ENCODE measurements around the gene MALL. TPM values are rescaled to one million over a fixed set of nuclear protein-coding genes. Genes with fewer than 3 reads are reported as not detected.

Gene MALL
- total and polyA plus RNA-seq, 2 experiments from 2014 or later: 5.9 to 9.3 TPM

- Histone ChIP-seq H3K36me3 (ENCODE audit: insufficient read depth) (no peaks in the 10 kb centered on the region), H3F3A (replicated peaks; ENCODE audit: low read depth) (no peaks in the 10 kb centered on the region), H2AFZ (no peak overlapping the region), H3K9me2 (ENCODE audit: insufficient read depth) (no peaks in the 10 kb centered on the region), H3K79me2 (replicated peaks; ENCODE audit: insufficient read depth) (no peaks in the 10 kb centered on the region), H3K4me2 (no peak overlapping the region), H3K4me3 (no peak overlapping the region), H3K27me3 (ENCODE audit: insufficient read depth) (no peaks in the 10 kb centered on the region), H4K20me1 (replicated peaks; ENCODE audit: insufficient read depth) (no peaks in the 10 kb centered on the region), H3K4me1 (ENCODE audit: insufficient read depth) (no peaks in the 10 kb centered on the region), H3K27ac (ENCODE audit: low read depth) (no peak overlapping the region)
- no peaks in the 10 kb centered on the region for H3K27me3 Mint-ChIP-seq (ENCODE audit: insufficient read depth, low read depth, poor library complexity)
- no peak overlapping the region for H3K27ac Mint-ChIP-seq
- ATAC-seq: no peak
- H3K4me1 Mint-ChIP-seq: no peaks in the 10 kb centered on the region
- peaks cover 3% of the 10 kb centered on the region for H3K36me3 Mint-ChIP-seq (ENCODE audit: low read depth)
- TF ChIP-seq STAT1 (IDR thresholded peaks at IDR 0.05; ENCODE audit: unreplicated experiment) (no peak), JUNB (IDR thresholded peaks at IDR 0.05; ENCODE audit: unreplicated experiment) (no peak)
- no peak overlapping the region for H3K4me3 Mint-ChIP-seq
- DNase-seq (ENCODE audit: low spot score): no peak
- peaks cover 10% of the 10 kb centered on the region for H3K9me3 Mint-ChIP-seq
Observed at GRCh38 chr2:110146183-110146944, 30.7 kb upstream of the MALL start.

- no peaks in the 10 kb centered on the region for H3F3A ChIP-seq (replicated peaks; ENCODE audit: low read depth)
- no peaks in the 10 kb centered on the region for H3K9me2 ChIP-seq (ENCODE audit: insufficient read depth)
- H3K27me3 Mint-ChIP-seq (ENCODE audit: insufficient read depth, low read depth, poor library complexity): no peaks in the 10 kb centered on the region
- H3K4me3 Mint-ChIP-seq: no peak overlapping the region
- no peaks in the 10 kb centered on the region for H3K4me1 Mint-ChIP-seq
- H3K4me3 ChIP-seq: no peak overlapping the region
- no peaks in the 10 kb centered on the region for H4K20me1 ChIP-seq (replicated peaks; ENCODE audit: insufficient read depth)
- H3K4me1 ChIP-seq (ENCODE audit: insufficient read depth): no peaks in the 10 kb centered on the region
- H3K27ac Mint-ChIP-seq: no peak overlapping the region
- H3K4me2 ChIP-seq: no peak overlapping the region
- peaks cover 3% of the 10 kb centered on the region for H3K36me3 Mint-ChIP-seq (ENCODE audit: low read depth)
- DNase-seq (ENCODE audit: low spot score) (no peak), ATAC-seq (no peak)
- no peaks in the 10 kb centered on the region for H3K36me3 ChIP-seq (ENCODE audit: insufficient read depth)
- H3K79me2 ChIP-seq (replicated peaks; ENCODE audit: insufficient read depth): no peaks in the 10 kb centered on the region
- H2AFZ ChIP-seq: no peak overlapping the region
- H3K9me3 Mint-ChIP-seq: peaks cover 10% of the 10 kb centered on the region
- no peaks in the 10 kb centered on the region for H3K27me3 ChIP-seq (ENCODE audit: insufficient read depth)
- no peak overlapping the region for H3K27ac ChIP-seq (ENCODE audit: low read depth)
- no peak for TF ChIP-seq EZH2phosphoT487 (IDR thresholded peaks at IDR 0.05; ENCODE audit: unreplicated experiment)
- no peak for TF ChIP-seq JUNB (IDR thresholded peaks at IDR 0.05; ENCODE audit: unreplicated experiment)
- no peak for TF ChIP-seq CREB1 (CRISPR knock-in tag; IDR thresholded peaks at IDR 0.05; ENCODE audit: low read depth)
- TF ChIP-seq EZH2 (IDR thresholded peaks at IDR 0.05; ENCODE audit: low read depth, unreplicated experiment): no peak
- TF ChIP-seq STAT1 (IDR thresholded peaks at IDR 0.05; ENCODE audit: unreplicated experiment): no peak
- no peak for TF ChIP-seq ZNF462 (CRISPR knock-in tag; IDR thresholded peaks at IDR 0.05)
- TF ChIP-seq, protein P1, sequence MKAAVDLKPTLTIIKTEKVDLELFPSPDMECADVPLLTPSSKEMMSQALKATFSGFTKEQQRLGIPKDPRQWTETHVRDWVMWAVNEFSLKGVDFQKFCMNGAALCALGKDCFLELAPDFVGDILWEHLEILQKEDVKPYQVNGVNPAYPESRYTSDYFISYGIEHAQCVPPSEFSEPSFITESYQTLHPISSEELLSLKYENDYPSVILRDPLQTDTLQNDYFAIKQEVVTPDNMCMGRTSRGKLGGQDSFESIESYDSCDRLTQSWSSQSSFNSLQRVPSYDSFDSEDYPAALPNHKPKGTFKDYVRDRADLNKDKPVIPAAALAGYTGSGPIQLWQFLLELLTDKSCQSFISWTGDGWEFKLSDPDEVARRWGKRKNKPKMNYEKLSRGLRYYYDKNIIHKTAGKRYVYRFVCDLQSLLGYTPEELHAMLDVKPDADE (IDR thresholded peaks at IDR 0.05): no peak
- TF ChIP-seq, protein P2, sequence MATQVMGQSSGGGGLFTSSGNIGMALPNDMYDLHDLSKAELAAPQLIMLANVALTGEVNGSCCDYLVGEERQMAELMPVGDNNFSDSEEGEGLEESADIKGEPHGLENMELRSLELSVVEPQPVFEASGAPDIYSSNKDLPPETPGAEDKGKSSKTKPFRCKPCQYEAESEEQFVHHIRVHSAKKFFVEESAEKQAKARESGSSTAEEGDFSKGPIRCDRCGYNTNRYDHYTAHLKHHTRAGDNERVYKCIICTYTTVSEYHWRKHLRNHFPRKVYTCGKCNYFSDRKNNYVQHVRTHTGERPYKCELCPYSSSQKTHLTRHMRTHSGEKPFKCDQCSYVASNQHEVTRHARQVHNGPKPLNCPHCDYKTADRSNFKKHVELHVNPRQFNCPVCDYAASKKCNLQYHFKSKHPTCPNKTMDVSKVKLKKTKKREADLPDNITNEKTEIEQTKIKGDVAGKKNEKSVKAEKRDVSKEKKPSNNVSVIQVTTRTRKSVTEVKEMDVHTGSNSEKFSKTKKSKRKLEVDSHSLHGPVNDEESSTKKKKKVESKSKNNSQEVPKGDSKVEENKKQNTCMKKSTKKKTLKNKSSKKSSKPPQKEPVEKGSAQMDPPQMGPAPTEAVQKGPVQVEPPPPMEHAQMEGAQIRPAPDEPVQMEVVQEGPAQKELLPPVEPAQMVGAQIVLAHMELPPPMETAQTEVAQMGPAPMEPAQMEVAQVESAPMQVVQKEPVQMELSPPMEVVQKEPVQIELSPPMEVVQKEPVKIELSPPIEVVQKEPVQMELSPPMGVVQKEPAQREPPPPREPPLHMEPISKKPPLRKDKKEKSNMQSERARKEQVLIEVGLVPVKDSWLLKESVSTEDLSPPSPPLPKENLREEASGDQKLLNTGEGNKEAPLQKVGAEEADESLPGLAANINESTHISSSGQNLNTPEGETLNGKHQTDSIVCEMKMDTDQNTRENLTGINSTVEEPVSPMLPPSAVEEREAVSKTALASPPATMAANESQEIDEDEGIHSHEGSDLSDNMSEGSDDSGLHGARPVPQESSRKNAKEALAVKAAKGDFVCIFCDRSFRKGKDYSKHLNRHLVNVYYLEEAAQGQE (IDR thresholded peaks at IDR 0.05; ENCODE audit: unreplicated experiment): no peak
- no peak for TF ChIP-seq ZNF331 (CRISPR knock-in tag; IDR thresholded peaks at IDR 0.05; ENCODE audit: low read depth)
- no peak for TF ChIP-seq NANOG (IDR thresholded peaks at IDR 0.05; ENCODE audit: borderline replicate concordance)
- no peak for TF ChIP-seq POLR2AphosphoS5 (IDR thresholded peaks at IDR 0.05; ENCODE audit: low read depth)
Observed at GRCh38 chr2:110143982-110144381, 28.4 kb upstream of the MALL start.

Measured in GM23338 (cell line).